UCSD-AML1 (cell line): Measurements from ENCODE around the gene NIPBL.
"Not testable (repeated sequence)": the region's sequence is repeated elsewhere in the genome, so short reads cannot be mapped to it uniquely, and the experiment has no call there.

Source experiments
- DNase-seq: peaks from one replicate; lab custom pipeline; 2025; ENCODE audit not compliant: unreplicated experiment; lab: John Stamatoyannopoulos, UW

The NIPBL gene

GRCh38 chr5:37015795-37016666, 139.5 kb downstream of the NIPBL start:
- DNase-seq = no peak

GRCh38 chr5:37028910-37029309, 152.3 kb downstream of the NIPBL start:
- DNase-seq = no peak

GRCh38 chr5:37029436-37029835, 152.9 kb downstream of the NIPBL start:
- DNase-seq = no peak

- DNase-seq = no peak
These were observed 158.4 kb downstream of the NIPBL start for GRCh38 chr5:37034955-37035354.

- no peak for DNase-seq
These were observed 161.3 kb downstream of the NIPBL start for GRCh38 chr5:37037840-37038239.

GRCh38 chr5:37039824-37040223, 163.3 kb downstream of the NIPBL start:
- DNase-seq = no peak

GRCh38 chr5:37043693-37044092, 167.1 kb downstream of the NIPBL start:
- DNase-seq = no peak

GRCh38 chr5:37044120-37044519, 167.6 kb downstream of the NIPBL start:
- DNase-seq = no peak

- DNase-seq = no peak
These were observed 169.1 kb downstream of the NIPBL start for GRCh38 chr5:37045703-37046102.

- DNase-seq = no peak
These were observed 171.4 kb downstream of the NIPBL start for GRCh38 chr5:37047947-37048346.

GRCh38 chr5:37054391-37054790, 177.8 kb downstream of the NIPBL start:
- DNase-seq = no peak

- no peak for DNase-seq
These were observed 178.9 kb downstream of the NIPBL start for GRCh38 chr5:37055383-37055990.

- DNase-seq = no peak
These were observed 180.2 kb downstream of the NIPBL start for GRCh38 chr5:37056762-37057161.

- no peak for DNase-seq
These were observed 183.5 kb downstream of the NIPBL start for GRCh38 chr5:37060030-37060429.

- DNase-seq = no peak
These were observed 187.2 kb downstream of the NIPBL start for GRCh38 chr5:37063739-37064138.

- no peak for DNase-seq
These were observed 187.9 kb downstream of the NIPBL start for GRCh38 chr5:37064442-37064841.

GRCh38 chr5:37071487-37071886, 194.9 kb downstream of the NIPBL start:
- DNase-seq = no peak

GRCh38 chr5:37071901-37072581, 195.5 kb downstream of the NIPBL start:
- no peak for DNase-seq

GRCh38 chr5:37075399-37075950, 198.9 kb downstream of the NIPBL start:
- DNase-seq = no peak

- no peak for DNase-seq
These were observed 200.6 kb downstream of the NIPBL start for GRCh38 chr5:37077146-37077545.

- DNase-seq = no peak
These were observed 204.1 kb downstream of the NIPBL start for GRCh38 chr5:37080697-37081096.

GRCh38 chr5:37082977-37083376, 206.4 kb downstream of the NIPBL start:
- DNase-seq = not testable (repeated sequence)
